Kasumi-1 (cell line): ENCODE measurements around the gene COLQ.
"Not testable (repeated sequence)": the region's sequence is repeated elsewhere in the genome, so short reads cannot be mapped to it uniquely, and the experiment has no call there.

Source experiments
- DNase-seq, 2 experiments: peaks; one replicate each; lab custom pipeline; 2025; lab: John Stamatoyannopoulos, UW

Gene COLQ

DNA sequence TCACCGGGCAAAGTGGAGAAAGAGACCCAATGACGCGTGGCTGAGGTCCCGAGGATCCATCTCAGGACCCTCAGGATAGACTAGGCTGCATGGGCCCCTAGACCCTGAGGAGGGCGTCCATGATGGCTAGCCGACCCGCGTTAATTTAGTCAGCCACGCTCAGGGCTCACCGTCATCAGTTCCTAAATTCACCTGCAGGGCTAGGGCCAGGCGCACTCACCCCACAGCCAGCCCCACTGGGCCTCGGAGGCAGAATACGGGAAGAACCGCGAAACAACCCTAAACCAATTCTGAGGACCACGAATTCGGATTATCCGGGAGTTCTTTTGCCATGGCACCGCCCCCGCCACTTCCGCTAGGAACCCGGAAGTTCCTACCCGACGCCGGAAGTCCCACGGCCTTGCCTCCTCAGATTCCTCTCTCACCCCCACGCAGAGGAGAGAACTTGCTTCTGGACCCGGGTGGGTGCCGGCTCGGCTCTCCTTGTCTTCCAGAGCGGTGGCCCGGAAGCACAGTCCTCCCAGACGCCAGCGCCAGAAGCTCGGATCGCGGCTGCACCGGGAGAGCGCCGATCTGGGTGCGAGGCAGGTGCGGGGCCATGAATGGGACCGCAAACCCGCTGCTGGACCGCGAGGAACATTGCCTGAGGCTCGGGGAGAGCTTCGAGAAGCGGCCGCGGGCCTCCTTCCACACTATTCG is 94.2 kb downstream of the COLQ start, which contains the start of the genes EAF1 and METTL6:
EAF1 (plus strand) TSS at position 417 of the 699 bp plus-strand sequence; CDS start at position 599, 182 bp downstream.
METTL6 (minus strand) TSS at position 363 of the 699 bp plus-strand sequence. CDS start 1,033 bp downstream, outside the sequence.
- DNase-seq, result peak; percentile 76 to 77

GRCh38 chr3:15426579-15427118 is 94.9 kb downstream of the COLQ start:
- no peak for DNase-seq

DNA sequence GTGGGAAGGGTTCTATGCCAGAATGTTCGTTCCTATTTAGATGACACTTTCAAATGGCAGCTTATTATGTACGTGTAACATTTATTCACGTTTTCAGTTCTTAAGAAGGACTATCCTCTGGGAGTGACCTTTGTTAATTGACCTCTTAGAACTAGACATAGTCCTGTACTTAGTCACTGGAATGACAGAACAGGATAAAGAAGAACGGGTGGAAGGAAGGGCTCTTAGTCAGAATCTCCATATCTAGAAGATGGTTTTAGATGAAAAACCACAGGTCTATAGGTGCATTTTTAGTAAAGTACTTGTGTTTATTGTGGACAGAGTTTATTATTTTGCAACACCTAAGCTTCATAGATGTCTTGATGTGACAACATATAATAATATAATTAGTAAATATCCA is 100.6 kb downstream of the COLQ start:
- DNase-seq, result no peak

DNA sequence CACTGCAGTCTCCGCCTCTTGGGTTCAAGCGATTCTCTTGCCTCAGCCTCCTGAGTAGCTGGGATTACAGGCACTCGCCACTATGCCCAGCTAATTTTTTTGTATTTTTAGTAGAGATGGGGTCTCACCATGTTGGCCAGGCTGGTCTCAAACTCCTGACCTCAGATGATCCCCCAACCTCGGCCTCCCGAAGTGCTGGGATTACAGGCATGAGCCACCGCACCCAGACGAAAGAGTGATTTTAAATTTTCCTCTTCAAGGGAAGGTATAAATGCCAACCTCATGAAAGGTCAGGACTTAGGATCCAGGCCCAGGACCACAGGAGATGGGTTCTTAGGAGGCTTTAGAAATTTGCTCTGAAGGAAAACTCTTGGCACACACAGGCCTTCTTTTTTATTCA is 110.5 kb downstream of the COLQ start:
- not testable (repeated sequence) for DNase-seq

GRCh38 chr3:15409774-15410173 is 111.7 kb downstream of the COLQ start:
- no peak for DNase-seq

GRCh38 chr3:15409239-15409638 is 112.3 kb downstream of the COLQ start:
- no peak for DNase-seq

- peak; percentile 74 to 84 for DNase-seq
These were observed 116.0 kb downstream of the COLQ start for GRCh38 chr3:15405448-15406050.

GRCh38 chr3:15404767-15405166 is 116.7 kb downstream of the COLQ start:
- no peak for DNase-seq

DNA sequence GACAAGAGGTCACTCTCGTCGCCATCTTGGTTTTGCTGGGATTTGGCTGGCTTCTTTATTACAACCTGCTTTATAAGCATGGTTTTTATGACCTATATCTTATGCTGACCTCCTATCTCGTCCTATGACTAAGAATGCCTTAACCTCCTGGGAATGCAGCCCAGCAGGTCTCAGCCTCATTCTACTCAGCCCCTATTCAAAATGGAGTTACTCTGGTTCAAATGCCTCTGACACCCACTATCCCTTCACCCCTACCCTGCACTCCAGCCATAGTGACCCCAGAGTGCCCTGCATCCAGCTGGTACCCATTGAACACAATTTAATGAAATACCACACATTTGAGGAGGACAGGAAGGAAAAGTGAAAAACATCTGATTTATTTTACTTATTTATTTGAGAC is 117.5 kb downstream of the COLQ start:
- DNase-seq, result no peak

DNA sequence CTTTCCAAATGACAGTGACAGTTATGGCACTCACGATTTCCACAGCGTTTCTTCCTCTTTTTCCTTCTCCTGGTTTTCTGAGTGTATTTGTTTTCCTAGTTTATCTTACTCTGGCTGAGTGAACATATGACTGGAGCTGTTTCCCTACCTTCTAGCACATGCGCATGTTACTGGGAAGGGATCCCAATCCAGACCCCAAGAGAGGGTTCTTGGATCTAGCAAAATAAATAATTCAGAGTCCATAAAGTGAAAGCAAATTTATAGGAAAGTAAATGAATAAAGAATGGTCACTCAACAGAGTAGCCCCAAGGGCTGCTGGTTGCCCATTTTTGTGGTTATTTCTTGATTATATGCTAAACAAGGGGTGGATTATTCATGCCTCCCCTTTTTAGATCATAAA is 118.0 kb downstream of the COLQ start:
- no peak for DNase-seq

DNA sequence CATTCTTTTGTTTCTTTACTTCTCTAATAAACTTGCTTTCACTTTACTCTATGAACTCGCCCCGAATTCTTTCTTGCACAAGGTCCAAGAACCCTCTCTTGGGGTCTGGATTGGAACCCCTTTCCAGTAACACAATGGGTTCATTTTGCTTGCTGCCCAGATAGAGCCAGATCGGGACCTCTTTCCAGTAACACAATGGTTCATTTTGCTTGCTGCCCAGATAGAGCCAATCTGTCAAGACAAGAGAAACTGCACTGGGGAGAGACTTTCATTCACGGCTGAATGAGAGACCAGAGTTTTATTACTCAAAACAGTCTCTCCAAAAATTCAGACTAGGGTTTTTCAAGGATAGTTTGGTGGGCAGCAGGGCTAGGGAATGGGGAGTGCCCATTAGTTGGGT is 119.6 kb downstream of the COLQ start:
- no peak for DNase-seq
